Aorta (tissue), 5 donors: ENCODE results near the gene UTP20. TPM values are rescaled to one million over a fixed set of nuclear protein-coding genes. Genes with fewer than 3 reads are reported as not detected.

Experiments
- ATAC-seq: fragments of 200-7000 bp; cut with Tn5 transposase; one replicate; pipeline ENCODE4 v1.9.1; 2022; ENCODE audit warnings: moderate library complexity; ENCODE audit not compliant: low FRiP score
- DNase-seq, 2 donors: peaks; one replicate each; pipeline ENCODE4 v3.0.0-alpha.2; 2020
- H3K27ac ChIP-seq, 2 donors: one replicate each; pipeline ENCODE4 v1.5.1; 2013; ENCODE audit warnings: low read length in 2 of 2, mild to moderate bottlenecking in 2 of 2, moderate library complexity in 2 of 2, control low read depth in 1 of 2, inconsistent platforms in 1 of 2, low read depth in 1 of 2
- H3K27me3 ChIP-seq, 2 donors: one replicate each; pipeline ENCODE4 v1.6.1; 2013; ENCODE audit warnings: control low read depth in 1 of 2, low read length in 1 of 2, mild to moderate bottlenecking in 1 of 2, moderate library complexity in 1 of 2; ENCODE audit not compliant: insufficient read depth in 2 of 2, control insufficient read depth in 1 of 2
- H3K36me3 ChIP-seq, 2 donors: one replicate each; pipeline ENCODE4 v1.6.1; 2013; ENCODE audit warnings: control low read depth in 1 of 2, low read length in 1 of 2, mild to moderate bottlenecking in 1 of 2; ENCODE audit not compliant: insufficient read depth in 2 of 2, control insufficient read depth in 1 of 2
- H3K4me1 ChIP-seq, 2 donors: one replicate each; pipeline ENCODE4 v1.6.1; 2013; ENCODE audit warnings: low read length in 2 of 2, control low read depth in 1 of 2, mild to moderate bottlenecking in 1 of 2, moderate library complexity in 1 of 2; ENCODE audit not compliant: insufficient read depth in 2 of 2, control insufficient read depth in 1 of 2
- H3K4me3 ChIP-seq, 2 donors: one replicate each; pipeline ENCODE4 v1.5.1; 2013; ENCODE audit warnings: low read length in 2 of 2, control low read depth in 1 of 2, mild to moderate bottlenecking in 1 of 2
- H3K9me3 ChIP-seq: one replicate; pipeline ENCODE4 v1.6.1; 2013; ENCODE audit warnings: mild to moderate bottlenecking, low read length; ENCODE audit not compliant: control insufficient read depth
- WGBS, 2 donors: extraction: QIAGEN DNeasy Blood & Tissue Kit; methylation state at CpG; one replicate each; pipeline ENCODE4 v1.1.7; 2013; 5-methylcytosine and 5-hydroxymethylcytosine counted together
- intact Hi-C, 2 donors: fragments of 100-400 bp; cut with DNase I; formaldehyde crosslinking; loops; one replicate each; pipeline versions ENCODE4 v1.14.2 to v1.15.0; 2022
- polyA plus RNA-seq, 2 donors: library from polyadenylated mRNA; stranded (reverse); fragments of 200-250 nt; gene quantifications; one replicate each; pipeline ENCODE4 v1.2.3, GENCODE V29; 2013
- total RNA-seq, 2 donors: library from RNA; stranded (reverse); fragmentation: NEBNext Ultra II Directional; extraction: Animal tissue kit (Norgen Biotek cat#: 25700); gene quantifications; one replicate each; pipeline ENCODE4 v1.2.1, GENCODE V29; 2021
- donor health status: healthy with polysubstance abuse.
- donor health status: Bipolar disorder and iron deficiency.
- donor health status: DM: no; HTN: no; CAD: no.
- donor health status: DM: no; HTN: no; CAD: no.
- donor health status: DM: yes; HTN: yes; CAD: no.

UTP20 gene
- total and polyA plus RNA-seq, 4 donors = 0.50 to 15.3 (median 6.6) TPM

DNA sequence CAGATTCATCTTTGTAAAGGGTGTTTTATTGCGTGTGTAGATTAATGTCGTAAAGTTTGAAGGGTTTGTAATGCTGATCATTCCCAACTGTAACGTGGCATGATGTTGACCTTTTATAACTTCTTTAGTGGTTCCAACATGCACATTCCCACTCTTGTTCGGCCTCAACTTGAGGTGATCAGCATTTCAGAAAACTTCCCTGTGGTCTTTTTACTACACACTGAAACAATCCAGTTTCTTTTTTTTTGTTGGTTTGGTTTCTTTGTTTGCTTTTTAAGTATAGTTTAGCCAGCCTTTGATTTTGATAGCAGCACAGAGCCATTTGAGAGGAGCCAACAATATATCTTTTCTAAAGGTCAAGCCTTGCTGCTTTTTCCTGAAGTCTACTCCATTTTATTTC lies 22.8 kb downstream of the UTP20 start:
- DNase-seq = no peak
- Histone ChIP-seq H3K36me3 (peaks cover 2 to 12% of the 10 kb centered on the region in 2 donors), H3K4me1 (no peaks in the 10 kb centered on the region), H3K9me3 (no peaks in the 10 kb centered on the region), H3K27ac (no peak overlapping the region), H3K4me3 (no peak overlapping the region), H3K27me3 (no peaks in the 10 kb centered on the region)
- ATAC-seq = no peak
- intact Hi-C loops = loop anchor here in 1 of 2 donors (10.0 kb wide), 1 partner anchor 72 kb away; no protein-coding TSS in a partner anchor
- 91 to 93% methylated on average over 4 of the region's 4 CpGs for WGBS, 2 donors

DNA sequence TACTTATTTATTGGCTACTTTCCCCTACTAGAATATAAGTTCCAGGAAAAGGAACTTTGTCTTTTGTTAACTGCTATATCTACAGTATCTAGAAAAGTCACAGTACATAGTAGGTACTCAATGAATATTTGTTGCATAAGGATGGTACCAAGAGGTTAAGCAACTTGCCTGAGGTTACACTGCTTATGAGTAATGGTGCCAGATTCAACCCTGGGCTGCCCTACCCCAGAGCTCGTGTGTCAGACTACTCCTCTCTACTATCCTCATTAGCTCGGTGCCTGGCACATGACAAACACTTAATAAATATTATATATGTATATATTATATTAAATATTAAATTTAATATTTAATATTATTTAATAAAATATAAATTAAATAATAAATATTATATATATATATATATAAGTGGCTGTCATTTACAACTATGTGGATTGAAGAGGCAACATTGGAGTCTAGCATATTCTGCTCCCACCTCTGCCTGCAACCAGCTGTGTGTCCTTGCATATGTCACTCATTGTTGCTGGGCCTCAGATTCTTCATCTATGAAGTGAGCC lies 25.4 kb downstream of the UTP20 start:
- Histone ChIP-seq H3K4me1 (no peaks in the 10 kb centered on the region), H3K4me3 (no peak overlapping the region), H3K27me3 (no peaks in the 10 kb centered on the region), H3K9me3 (no peaks in the 10 kb centered on the region), H3K27ac (no peak overlapping the region), H3K36me3 (peaks cover 2 to 7% of the 10 kb centered on the region in 2 donors)
- 92 to 94% methylated on average over 2 of the region's 2 CpGs for WGBS, 2 donors
- ATAC-seq = no peak
- intact Hi-C loops = loop anchor here in 1 of 2 donors (10.0 kb wide), 1 partner anchor 69 kb away; no protein-coding TSS in a partner anchor
- DNase-seq = no peak

DNA sequence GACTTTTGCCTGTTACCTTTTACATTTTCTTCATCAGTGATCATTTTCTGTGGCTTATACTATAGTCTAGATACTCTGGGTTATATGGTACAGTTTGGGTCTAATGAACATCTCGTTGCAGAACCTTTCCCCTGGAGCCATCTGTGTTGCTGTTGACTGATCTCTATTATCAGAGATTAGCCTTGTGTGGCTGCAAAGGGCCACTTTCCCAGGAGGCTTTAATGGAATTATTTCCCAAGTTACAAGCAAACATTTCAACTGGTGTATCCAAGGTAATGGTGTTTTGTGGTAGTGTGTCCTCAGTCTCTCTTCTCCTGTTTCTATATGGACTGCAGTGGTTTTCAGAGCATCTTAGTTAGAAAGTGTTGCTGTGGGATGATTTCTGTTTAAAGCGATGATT lies 25.9 kb downstream of the UTP20 start:
- ATAC-seq = no peak
- Histone ChIP-seq H3K27me3 (no peaks in the 10 kb centered on the region), H3K27ac (no peak overlapping the region), H3K9me3 (no peaks in the 10 kb centered on the region), H3K4me3 (no peak overlapping the region), H3K4me1 (no peaks in the 10 kb centered on the region), H3K36me3 (peaks cover 2 to 7% of the 10 kb centered on the region in 2 donors)
- 89 to 97% methylated on average over 2 of the region's 2 CpGs for WGBS, 2 donors
- intact Hi-C loops = loop anchor here in 1 of 2 donors (10.0 kb wide), 1 partner anchor 69 kb away; no protein-coding TSS in a partner anchor
- DNase-seq = no peak

DNA sequence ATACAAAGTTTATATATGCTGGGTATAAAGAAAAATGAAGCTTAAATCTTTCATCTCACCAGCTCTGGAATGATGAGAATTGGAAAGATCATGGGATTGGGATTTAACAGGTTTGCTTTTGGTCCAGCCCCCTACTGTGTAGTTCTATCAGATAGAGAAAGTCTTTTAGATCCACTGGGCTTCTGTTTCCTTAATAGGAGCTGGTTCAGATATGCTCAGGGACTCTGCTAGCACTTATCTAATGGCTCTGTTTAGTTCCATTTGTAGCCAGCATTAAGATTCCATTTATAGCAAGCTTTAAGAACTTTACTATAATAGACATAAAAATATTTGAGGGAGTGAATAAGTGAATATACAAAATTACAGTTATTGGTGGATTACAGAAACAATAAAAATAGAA lies 42.6 kb downstream of the UTP20 start:
- Histone ChIP-seq H3K27me3 (no peaks in the 10 kb centered on the region), H3K36me3 (peaks cover under 1 to 6% of the 10 kb centered on the region in 2 donors), H3K27ac (no peak overlapping the region), H3K4me3 (no peak overlapping the region), H3K9me3 (no peaks in the 10 kb centered on the region), H3K4me1 (no peaks in the 10 kb centered on the region)
- ATAC-seq (no peak), DNase-seq (no peak)
- intact Hi-C loops = no loop called here

DNA sequence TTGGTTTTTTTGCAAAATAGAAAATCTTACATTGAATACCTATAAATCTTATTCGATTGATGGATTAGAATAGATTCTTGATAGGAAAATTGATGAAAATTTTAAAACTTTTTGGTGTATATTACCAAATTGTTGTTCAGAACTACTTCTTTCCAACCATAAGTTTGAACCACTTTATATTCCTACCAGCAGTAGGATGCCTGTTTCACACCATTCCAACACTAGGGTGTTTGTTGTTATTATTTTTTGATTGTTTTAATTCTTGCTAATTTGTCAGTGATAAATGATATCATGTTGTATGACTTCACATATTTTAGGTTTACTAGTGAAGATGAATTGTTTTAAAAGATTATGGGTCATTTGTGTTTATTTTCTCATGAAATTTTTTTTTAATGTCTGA lies 43.4 kb downstream of the UTP20 start:
- no peak for DNase-seq
- intact Hi-C loops = no loop called here
- H3K36me3 ChIP-seq = peaks cover 0 to 5% of the 10 kb centered on the region in 2 donors

DNA sequence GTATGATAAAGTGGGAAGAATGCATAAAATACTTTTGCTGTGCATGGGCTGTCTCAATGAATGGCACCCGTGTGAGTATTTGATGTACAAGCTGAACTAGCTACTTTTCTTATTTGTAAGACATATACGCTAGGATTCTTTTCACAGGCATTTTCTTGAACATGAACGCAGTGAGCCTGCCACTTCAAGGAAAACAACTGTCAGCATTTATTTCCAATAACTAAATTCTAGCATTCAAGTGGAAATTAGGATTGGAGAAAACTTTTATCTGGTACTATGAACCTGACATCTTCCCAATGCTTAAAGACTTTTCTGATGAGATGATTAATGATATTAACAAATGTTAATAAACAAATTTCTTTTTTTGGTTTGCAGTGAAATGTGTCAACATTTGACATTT lies 45.7 kb downstream of the UTP20 start:
- no peak for ATAC-seq
- Histone ChIP-seq H3K9me3 (no peaks in the 10 kb centered on the region), H3K36me3 (peaks cover 0 to 10% of the 10 kb centered on the region in 2 donors), H3K27me3 (no peaks in the 10 kb centered on the region), H3K4me3 (no peak overlapping the region), H3K27ac (no peak overlapping the region), H3K4me1 (no peaks in the 10 kb centered on the region)
- WGBS, 2 donors = 81% methylated on average over 3 of the region's 3 CpGs
- no peak for DNase-seq
- intact Hi-C loops = no loop called here

More for the DNA sequence above, 43.4 kb downstream of the UTP20 start:
- H3K9me3 ChIP-seq = no peaks in the 10 kb centered on the region
- H3K4me3 ChIP-seq = no peak overlapping the region
- no peaks in the 10 kb centered on the region for H3K4me1 ChIP-seq
- H3K27me3 ChIP-seq = no peaks in the 10 kb centered on the region
- H3K27ac ChIP-seq = no peak overlapping the region
- 95 to 98% methylated on average over 1 of the region's 1 CpG for WGBS, 2 donors
- no peak for ATAC-seq

DNA sequence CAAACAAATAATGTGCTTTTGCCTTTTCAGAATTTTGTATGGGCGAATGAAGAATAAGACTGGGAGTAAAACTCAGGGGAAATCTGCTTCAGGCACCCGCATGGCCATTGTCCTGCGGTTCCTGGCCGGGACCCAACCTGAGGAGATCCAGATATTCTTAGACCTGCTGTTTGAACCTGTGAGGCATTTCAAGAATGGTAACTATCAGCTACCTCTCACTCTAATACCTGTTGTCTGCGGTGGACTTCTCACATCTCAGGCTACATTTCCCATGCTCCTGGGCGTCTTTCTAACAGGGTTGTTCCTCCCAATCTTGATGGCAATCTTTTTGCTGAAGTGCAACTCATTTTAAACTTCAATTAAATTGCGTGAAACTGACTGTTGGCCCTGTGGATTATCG lies 47.1 kb downstream of the UTP20 start:
- Histone ChIP-seq H3K9me3 (no peaks in the 10 kb centered on the region), H3K27me3 (no peaks in the 10 kb centered on the region), H3K4me3 (no peak overlapping the region), H3K4me1 (no peaks in the 10 kb centered on the region), H3K27ac (no peak overlapping the region), H3K36me3 (peaks cover 0 to 10% of the 10 kb centered on the region in 2 donors)
- WGBS, 2 donors = 93 to 94% methylated on average over 8 of the region's 8 CpGs
- intact Hi-C loops = no loop called here
- ATAC-seq = no peak
- DNase-seq = no peak

DNA sequence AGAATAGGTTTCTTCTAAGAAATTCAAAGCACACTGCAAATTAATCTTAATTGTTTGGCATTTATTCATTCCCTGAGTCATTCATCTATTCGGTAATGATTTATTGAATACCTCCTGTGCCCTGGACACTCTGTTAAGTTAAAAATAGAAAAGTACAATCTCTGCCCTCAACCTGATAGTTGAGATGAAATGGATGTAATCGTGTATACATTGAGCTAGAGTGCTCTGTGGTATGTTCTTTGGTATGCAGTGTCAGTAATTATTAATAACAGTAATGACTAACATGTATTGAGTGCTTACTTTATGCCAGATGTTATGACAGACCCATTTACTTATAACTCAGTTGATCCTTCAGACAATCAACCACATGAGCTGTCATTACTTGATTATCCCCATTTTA lies 47.6 kb downstream of the UTP20 start:
- no peaks in the 10 kb centered on the region for H3K9me3 ChIP-seq
- no peaks in the 10 kb centered on the region for H3K4me1 ChIP-seq
- peaks cover 0 to 10% of the 10 kb centered on the region in 2 donors for H3K36me3 ChIP-seq
- intact Hi-C loops = no loop called here
- ATAC-seq = no peak
- DNase-seq = no peak
- WGBS, 2 donors = 74 to 83% methylated on average over 2 of the region's 2 CpGs
- H3K27ac ChIP-seq = no peak overlapping the region
- H3K4me3 ChIP-seq = no peak overlapping the region
- H3K27me3 ChIP-seq = no peaks in the 10 kb centered on the region

DNA sequence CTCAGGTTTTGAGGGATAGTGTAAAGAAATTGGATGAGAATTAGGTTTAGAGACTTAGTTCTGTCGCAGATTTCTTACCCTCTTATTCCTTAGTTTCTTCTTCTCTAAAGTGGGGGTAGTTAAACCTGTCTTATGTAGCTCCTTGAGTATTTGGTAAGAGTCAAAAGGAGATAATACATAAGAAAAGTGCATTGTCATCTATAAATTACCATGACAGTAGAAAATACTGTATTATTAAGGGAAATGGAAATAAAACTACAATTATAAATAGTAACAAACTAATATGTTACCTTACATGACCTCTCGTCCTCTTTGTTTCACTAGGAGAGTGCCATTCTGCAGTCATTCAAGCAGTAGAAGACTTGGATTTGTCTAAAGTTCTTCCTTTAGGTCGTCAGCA lies 49.0 kb downstream of the UTP20 start:
- no peak overlapping the region for H3K4me3 ChIP-seq
- H3K36me3 ChIP-seq = peaks cover 0 to 10% of the 10 kb centered on the region in 2 donors
- H3K27ac ChIP-seq = no peak overlapping the region
- DNase-seq (no peak), ATAC-seq (no peak)
- no peaks in the 10 kb centered on the region for H3K9me3 ChIP-seq
- WGBS, 2 donors = 92 to 97% methylated on average over 3 of the region's 3 CpGs
- H3K27me3 ChIP-seq = no peaks in the 10 kb centered on the region
- no peaks in the 10 kb centered on the region for H3K4me1 ChIP-seq
- intact Hi-C loops = no loop called here
